IMR-90 (cell line): ENCODE results near the gene UQCRFS1. TPM values are rescaled to one million over a fixed set of nuclear protein-coding genes. Genes with fewer than 3 reads are reported as not detected.

Experiments used
- ATAC-seq: fragments of 200-7000 bp; cut with Tn5 transposase; 2 replicates; pipeline ENCODE4 v1.9.1; 2020; ENCODE audit warnings: low read depth, mild to moderate bottlenecking, moderate library complexity
- BruUV-seq: library from RNA; stranded (reverse); fragments of 400-500 nt; replicated peaks from 2 replicates; lab custom pipeline; 2021; lab: Mats Ljungman, UMichigan
- CTCF ChIA-PET: fragments of 300-600 bp; formaldehyde crosslinking; extraction: SDS; loops from one replicate; lab custom pipeline; 2021; ENCODE audit warnings: antibody characterized with exemption; lab: Yijun Ruan, JAX
- POLR2A ChIA-PET: fragments of 300-600 bp; sonication (Branson Sonifier 250); formaldehyde crosslinking; loops from one replicate; lab custom pipeline; 2022; ENCODE audit warnings: antibody characterized with exemption; ENCODE audit not compliant: unreplicated experiment; lab: Charles Lee
- DNase-seq: peaks from one replicate; pipeline ENCODE4 v3.0.0; 2013
- H2AFZ ChIP-seq: replicated peaks from 2 replicates; pipeline ENCODE3; 2013; ENCODE audit warnings: low read length, mild to moderate bottlenecking; ENCODE audit not compliant: poor library complexity
- H2AK5ac ChIP-seq: 2 replicates; pipeline ENCODE4 v1.6.1; 2013; ENCODE audit warnings: low read depth, low read length, inconsistent platforms
- H2AK9ac ChIP-seq: replicated peaks from 2 replicates; pipeline ENCODE3; 2013; ENCODE audit warnings: mild to moderate bottlenecking, low read depth, low read length, moderate library complexity; ENCODE audit not compliant: poor library complexity
- H2BK120ac ChIP-seq: 2 replicates; pipeline ENCODE4 v1.6.1; 2013; ENCODE audit warnings: low read depth, low read length, inconsistent platforms
- H2BK15ac ChIP-seq: 3 replicates; pipeline ENCODE4 v1.6.1; 2013; ENCODE audit warnings: low read depth, low read length, inconsistent platforms
- H2BK20ac ChIP-seq: 2 replicates; pipeline ENCODE4 v1.6.1; 2013; ENCODE audit warnings: low read depth, mild to moderate bottlenecking, inconsistent platforms, low read length, moderate library complexity
- H2BK5ac ChIP-seq: 2 replicates; pipeline ENCODE4 v1.6.1; 2013; ENCODE audit warnings: mild to moderate bottlenecking, low read depth, low read length, inconsistent platforms; ENCODE audit not compliant: poor library complexity, severe bottlenecking
- H3K14ac ChIP-seq: replicated peaks from 2 replicates; pipeline ENCODE4 v1.6.1; 2013; ENCODE audit warnings: low read depth, low read length, inconsistent platforms
- H3K18ac ChIP-seq: 2 replicates; pipeline ENCODE4 v1.6.1; 2013; ENCODE audit warnings: low read depth, low read length, control low read depth
- H3K23ac ChIP-seq: 2 replicates; pipeline ENCODE4 v1.6.1; 2013; ENCODE audit warnings: low read depth, low read length, inconsistent platforms
- H3K27ac ChIP-seq: 2 replicates; pipeline ENCODE4 v1.5.1; 2013; ENCODE audit warnings: mild to moderate bottlenecking, control low read depth, low read length; ENCODE audit not compliant: insufficient read depth
- H3K27me3 ChIP-seq: 2 replicates; pipeline ENCODE4 v1.6.1; 2013; ENCODE audit warnings: low read length; ENCODE audit not compliant: control insufficient read depth, insufficient read depth
- H3K36me3 ChIP-seq: 2 replicates; pipeline ENCODE4 v1.6.1; 2013; ENCODE audit warnings: low read length, mixed read lengths; ENCODE audit not compliant: control insufficient read depth, insufficient read depth
- H3K4ac ChIP-seq: 2 replicates; pipeline ENCODE4 v1.6.1; 2013; ENCODE audit warnings: low read depth, low read length, inconsistent platforms
- H3K4me1 ChIP-seq: 2 replicates; pipeline ENCODE4 v1.6.1; 2013; ENCODE audit warnings: low read length, mixed read lengths; ENCODE audit not compliant: control insufficient read depth, insufficient read depth
- H3K4me2 ChIP-seq: 2 replicates; pipeline ENCODE4 v1.6.1; 2013; ENCODE audit warnings: low read depth, mild to moderate bottlenecking, control low read depth, low read length, moderate library complexity
- H3K4me3 ChIP-seq: 2 replicates; pipeline ENCODE4 v1.5.1; 2013; ENCODE audit warnings: low read depth, mild to moderate bottlenecking, control low read depth, low read length, moderate library complexity; ENCODE audit not compliant: insufficient read depth
- H3K56ac ChIP-seq: 2 replicates; pipeline ENCODE4 v1.6.1; 2013; ENCODE audit warnings: low read length, inconsistent platforms; ENCODE audit not compliant: insufficient read depth; ENCODE audit errors: extremely low read depth
- H3K79me1 ChIP-seq, 2 experiments: 2 replicates each; pipeline ENCODE4 v1.6.1; 2013; ENCODE audit warnings: low read length in 2 of 2, inconsistent platforms in 1 of 2, low read depth in 1 of 2
- H3K9ac ChIP-seq: 2 replicates; pipeline ENCODE4 v1.6.1; 2013; ENCODE audit warnings: low read depth, low read length, control low read depth
- H3K9me1 ChIP-seq: 2 replicates; pipeline ENCODE4 v1.6.1; 2013; ENCODE audit warnings: low read length, inconsistent platforms; ENCODE audit not compliant: insufficient read depth
- H3K9me3 ChIP-seq: 2 replicates; pipeline ENCODE4 v1.6.1; 2013; ENCODE audit warnings: low read length; ENCODE audit not compliant: control insufficient read depth, insufficient read depth
- H4K20me1 ChIP-seq: 2 replicates; pipeline ENCODE4 v1.6.1; 2013; ENCODE audit warnings: low read length, inconsistent platforms; ENCODE audit not compliant: insufficient read depth
- H4K5ac ChIP-seq: 2 replicates; pipeline ENCODE4 v1.6.1; 2013; ENCODE audit warnings: mild to moderate bottlenecking, low read depth, low read length, control low read depth
- H4K8ac ChIP-seq, 2 experiments: 2 replicates each; pipeline ENCODE4 v1.6.1; 2013; ENCODE audit warnings: low read depth in 2 of 2, low read length in 2 of 2, control low read depth in 1 of 2, inconsistent platforms in 1 of 2
- H4K91ac ChIP-seq: 2 replicates; pipeline ENCODE4 v1.6.1; 2013; ENCODE audit warnings: low read depth, low read length, inconsistent platforms; ENCODE audit not compliant: insufficient read depth
- BHLHE40 ChIP-seq: fragments of 150-350 bp; IDR thresholded peaks from 2 replicates; pipeline ENCODE4 v1.6.1; 2016; ENCODE audit warnings: mild to moderate bottlenecking, low read depth, low read length
- FOS ChIP-seq: fragments of 150-350 bp; IDR thresholded peaks from 2 replicates; pipeline ENCODE4 v1.6.1; 2016; ENCODE audit warnings: low read depth, low read length
- MAFK ChIP-seq: IDR thresholded peaks from 2 replicates; pipeline ENCODE4 v1.6.1; 2012; ENCODE audit warnings: low read depth, low read length, improper control_type of control experiment
- MXI1 ChIP-seq: IDR thresholded peaks from 2 replicates; pipeline ENCODE4 v1.6.1; 2012; ENCODE audit warnings: low read depth, mild to moderate bottlenecking, low read length, moderate library complexity, borderline replicate concordance
- NFE2L2 ChIP-seq: fragments of 150-350 bp; IDR thresholded peaks from 2 replicates; pipeline ENCODE4 v1.6.1; 2016; ENCODE audit warnings: low read depth, mild to moderate bottlenecking, low read length
- RAD21 ChIP-seq: IDR thresholded peaks from 2 replicates; pipeline ENCODE4 v1.6.1; 2012; ENCODE audit warnings: low read length, improper control_type of control experiment
- RCOR1 ChIP-seq: IDR thresholded peaks from 2 replicates; pipeline ENCODE4 v1.6.1; 2012; ENCODE audit warnings: mild to moderate bottlenecking, low read length, improper control_type of control experiment; ENCODE audit not compliant: insufficient replicate concordance
- SMC3 ChIP-seq: fragments of 150-350 bp; IDR thresholded peaks from 2 replicates; pipeline ENCODE4 v1.6.1; 2016; ENCODE audit warnings: low read depth, mild to moderate bottlenecking, antibody characterized with exemption, low read length, moderate library complexity
- WGBS, 2 experiments: methylation state at CpG; one replicate each; pipeline versions ENCODE4 v1.1.5 to v1.1.7; 2013; ENCODE audit warnings: missing lambda C conversion rate in 2 of 2; ENCODE audit not compliant: insufficient read length in 1 of 2; ENCODE audit errors: extremely low coverage in 2 of 2; 5-methylcytosine and 5-hydroxymethylcytosine counted together
- dilution Hi-C: fragments of 300-500 bp; cut with HindIII; formaldehyde crosslinking; loops from one replicate; pipeline ENCODE4 v1.14.3; 2018; ENCODE audit warnings: low sequenced_read_pairs; ENCODE audit not compliant: unreplicated experiment
- in situ Hi-C: fragments of 300-500 bp; cut with MboI; formaldehyde crosslinking; loops from 3 replicates; pipeline ENCODE4 v1.14.3; 2019; ENCODE audit warnings: low sequenced_read_pairs, inconsistent platforms, mixed read lengths
- intact Hi-C: fragments of 100-400 bp; cut with micrococcal nuclease; formaldehyde crosslinking; loops from 2 replicates; pipeline ENCODE4 v1.10.0; 2022
- polyA plus RNA-seq, 3 experiments: library from polyadenylated mRNA; depleted of rRNA; stranded (reverse); fragments of >200 nt; gene quantifications; 2 replicates each; pipeline ENCODE4 v1.2.3, GENCODE V29; 2012; ENCODE audit warnings: low replicate concordance in 1 of 3
- total RNA-seq: library from RNA; depleted of rRNA; stranded (reverse); fragments of >200 nt; gene quantifications from 2 replicates; pipeline ENCODE4 v1.2.3, GENCODE V29; 2012
- TF ChIP-seq, protein P1 (sequence below): conservative IDR thresholded peaks from 2 replicates; pipeline ENCODE4 v1.5.1; 2012; ENCODE audit warnings: mild to moderate bottlenecking, low read depth, low read length, improper control_type of control experiment
- TF ChIP-seq, protein P2 (sequence below): fragments of 150-350 bp; IDR thresholded peaks from 2 replicates; pipeline ENCODE4 v1.6.1; 2016; ENCODE audit warnings: low read depth, mild to moderate bottlenecking, low read length, moderate library complexity, borderline replicate concordance
- TF ChIP-seq, protein P3 (sequence below): fragments of 150-350 bp; IDR thresholded peaks from 2 replicates; pipeline ENCODE4 v1.6.1; 2017; ENCODE audit warnings: mild to moderate bottlenecking, antibody characterized with exemption, low read length, low read depth

The UQCRFS1 gene
- total and polyA plus RNA-seq, 2 of the 4 experiments (the other 2 are of a cell fraction), result 37.1 to 43.8 TPM

DNA sequence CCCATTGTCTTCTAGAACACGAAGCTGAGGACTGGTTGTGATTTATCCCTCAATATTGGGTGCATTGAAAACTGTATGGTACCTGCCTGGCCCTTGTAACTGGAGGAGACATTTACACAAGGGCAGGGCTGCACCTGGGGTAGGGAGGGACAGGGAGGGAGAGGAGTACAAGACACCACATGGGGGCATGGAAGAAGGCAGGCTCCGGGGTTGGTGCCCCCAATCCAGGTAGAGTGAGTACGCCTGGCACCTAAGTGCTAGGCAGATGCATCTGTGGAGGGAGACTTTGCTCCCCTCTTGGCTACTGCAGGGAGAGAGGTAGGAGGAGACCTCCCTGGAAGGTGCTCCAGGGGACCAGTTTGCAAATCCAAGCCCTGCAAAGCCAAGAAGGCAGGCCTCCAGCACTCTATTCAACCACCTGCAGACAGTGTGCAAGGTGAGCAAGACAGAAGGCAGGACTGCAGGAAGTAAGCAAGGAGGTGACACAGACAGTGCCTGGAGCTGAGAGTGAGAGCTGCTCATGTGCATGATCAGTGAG, 19.4 kb upstream of the UQCRFS1 start:
- in situ Hi-C loops, result no loop called here
- Histone ChIP-seq H2AK5ac (no peak overlapping the region), H2BK20ac (no peak overlapping the region), H2BK15ac (no peak overlapping the region), H4K20me1 (no peaks in the 10 kb centered on the region), H3K18ac (no peak overlapping the region), H3K27me3 (no peaks in the 10 kb centered on the region), H2AFZ (no peak overlapping the region), H3K14ac (no peak overlapping the region), H3K56ac (no peak overlapping the region), H4K5ac (no peak overlapping the region), H2BK120ac (no peak overlapping the region), H3K9ac (no peak overlapping the region), H3K9me3 (no peaks in the 10 kb centered on the region), H4K8ac (no peak overlapping the region), H3K79me1 (no peaks in the 10 kb centered on the region), H3K4ac (no peak overlapping the region), H3K4me2 (no peak overlapping the region), H3K4me3 (no peak overlapping the region), H3K4me1 (no peaks in the 10 kb centered on the region), H3K23ac (no peak overlapping the region), H4K91ac (no peak overlapping the region), H3K27ac (no peak overlapping the region), H2AK9ac (no peak overlapping the region), H2BK5ac (no peak overlapping the region), H3K36me3 (no peaks in the 10 kb centered on the region), H3K9me1 (no peaks in the 10 kb centered on the region)
- intact Hi-C loops, result no loop called here
- TF ChIP-seq NFE2L2 (no peak), BHLHE40 (no peak), MAFK (no peak), RCOR1 (no peak), FOS (no peak), MXI1 (no peak), RAD21 (no peak), SMC3 (no peak)
- TF ChIP-seq, protein P1, sequence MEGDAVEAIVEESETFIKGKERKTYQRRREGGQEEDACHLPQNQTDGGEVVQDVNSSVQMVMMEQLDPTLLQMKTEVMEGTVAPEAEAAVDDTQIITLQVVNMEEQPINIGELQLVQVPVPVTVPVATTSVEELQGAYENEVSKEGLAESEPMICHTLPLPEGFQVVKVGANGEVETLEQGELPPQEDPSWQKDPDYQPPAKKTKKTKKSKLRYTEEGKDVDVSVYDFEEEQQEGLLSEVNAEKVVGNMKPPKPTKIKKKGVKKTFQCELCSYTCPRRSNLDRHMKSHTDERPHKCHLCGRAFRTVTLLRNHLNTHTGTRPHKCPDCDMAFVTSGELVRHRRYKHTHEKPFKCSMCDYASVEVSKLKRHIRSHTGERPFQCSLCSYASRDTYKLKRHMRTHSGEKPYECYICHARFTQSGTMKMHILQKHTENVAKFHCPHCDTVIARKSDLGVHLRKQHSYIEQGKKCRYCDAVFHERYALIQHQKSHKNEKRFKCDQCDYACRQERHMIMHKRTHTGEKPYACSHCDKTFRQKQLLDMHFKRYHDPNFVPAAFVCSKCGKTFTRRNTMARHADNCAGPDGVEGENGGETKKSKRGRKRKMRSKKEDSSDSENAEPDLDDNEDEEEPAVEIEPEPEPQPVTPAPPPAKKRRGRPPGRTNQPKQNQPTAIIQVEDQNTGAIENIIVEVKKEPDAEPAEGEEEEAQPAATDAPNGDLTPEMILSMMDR, result no peak
- TF ChIP-seq, protein P2, sequence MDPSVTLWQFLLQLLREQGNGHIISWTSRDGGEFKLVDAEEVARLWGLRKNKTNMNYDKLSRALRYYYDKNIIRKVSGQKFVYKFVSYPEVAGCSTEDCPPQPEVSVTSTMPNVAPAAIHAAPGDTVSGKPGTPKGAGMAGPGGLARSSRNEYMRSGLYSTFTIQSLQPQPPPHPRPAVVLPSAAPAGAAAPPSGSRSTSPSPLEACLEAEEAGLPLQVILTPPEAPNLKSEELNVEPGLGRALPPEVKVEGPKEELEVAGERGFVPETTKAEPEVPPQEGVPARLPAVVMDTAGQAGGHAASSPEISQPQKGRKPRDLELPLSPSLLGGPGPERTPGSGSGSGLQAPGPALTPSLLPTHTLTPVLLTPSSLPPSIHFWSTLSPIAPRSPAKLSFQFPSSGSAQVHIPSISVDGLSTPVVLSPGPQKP, result no peak
- TF ChIP-seq, protein P3, sequence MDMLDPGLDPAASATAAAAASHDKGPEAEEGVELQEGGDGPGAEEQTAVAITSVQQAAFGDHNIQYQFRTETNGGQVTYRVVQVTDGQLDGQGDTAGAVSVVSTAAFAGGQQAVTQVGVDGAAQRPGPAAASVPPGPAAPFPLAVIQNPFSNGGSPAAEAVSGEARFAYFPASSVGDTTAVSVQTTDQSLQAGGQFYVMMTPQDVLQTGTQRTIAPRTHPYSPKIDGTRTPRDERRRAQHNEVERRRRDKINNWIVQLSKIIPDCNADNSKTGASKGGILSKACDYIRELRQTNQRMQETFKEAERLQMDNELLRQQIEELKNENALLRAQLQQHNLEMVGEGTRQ, result no peak
- CTCF ChIA-PET, result no interaction called here
- POLR2A ChIA-PET, result no interaction called here
- dilution Hi-C loops, result no loop called here
- BruUV-seq, result no TSS peak
- no peak for ATAC-seq
- no peak for DNase-seq
- no CpG with 5 or more reads among the region's 3 CpGs for WGBS, 2 experiments
